HFFc6 (cell line): ENCODE measurements around the gene TMEM141. TPM values are rescaled to one million over a fixed set of nuclear protein-coding genes. Genes with fewer than 3 reads are reported as not detected.
"Not testable (repeated sequence)": the region's sequence is repeated elsewhere in the genome, so short reads cannot be mapped to it uniquely, and the experiment has no call there.

Experiments
- DNase-seq: peaks from one replicate; pipeline ENCODE4 v3.0.0-alpha.2; 2018
- H3K27ac Mint-ChIP-seq: 2 replicates; pipeline ENCODE4 v1.8.0; 2020; ENCODE audit warnings: mild to moderate bottlenecking, mixed read lengths
- H3K27me3 Mint-ChIP-seq: 2 replicates; pipeline ENCODE4 v1.8.0; 2021; ENCODE audit warnings: mild to moderate bottlenecking, moderate library complexity, mixed read lengths; ENCODE audit not compliant: insufficient read depth
- H3K36me3 Mint-ChIP-seq: 2 replicates; pipeline ENCODE4 v1.8.0; 2021; ENCODE audit warnings: low read depth, mixed read lengths
- H3K4me1 Mint-ChIP-seq: 2 replicates; pipeline ENCODE4 v1.8.0; 2020; ENCODE audit warnings: low read depth, mixed read lengths
- H3K4me3 Mint-ChIP-seq: 2 replicates; pipeline ENCODE4 v1.8.0; 2020; ENCODE audit warnings: mild to moderate bottlenecking, moderate library complexity, mixed read lengths
- H3K9me3 Mint-ChIP-seq: 2 replicates; pipeline ENCODE4 v1.8.0; 2020; ENCODE audit warnings: mild to moderate bottlenecking, mixed read lengths
- total RNA-seq, 6 experiments: library from RNA; stranded (reverse); fragmentation: NEBNext Ultra II Directional; extraction: Animal tissue kit (Norgen Biotek cat#: 25700); gene quantifications; 2 replicates in 1 of 6; 3 replicates in 5 of 6; pipeline ENCODE4 v1.2.3, GENCODE V29; 2021
- TF ChIP-seq, protein P1 (sequence below): fragments of 200-600 bp; sonication (generic); IDR thresholded peaks from 2 replicates; pipeline ENCODE4 v1.5.0; 2021; ENCODE audit warnings: antibody characterized with exemption, mild to moderate bottlenecking

Gene TMEM141
- total RNA-seq, 6 experiments from 2014 or later, result 46.1 to 62.2 (median 52.6) TPM

DNA sequence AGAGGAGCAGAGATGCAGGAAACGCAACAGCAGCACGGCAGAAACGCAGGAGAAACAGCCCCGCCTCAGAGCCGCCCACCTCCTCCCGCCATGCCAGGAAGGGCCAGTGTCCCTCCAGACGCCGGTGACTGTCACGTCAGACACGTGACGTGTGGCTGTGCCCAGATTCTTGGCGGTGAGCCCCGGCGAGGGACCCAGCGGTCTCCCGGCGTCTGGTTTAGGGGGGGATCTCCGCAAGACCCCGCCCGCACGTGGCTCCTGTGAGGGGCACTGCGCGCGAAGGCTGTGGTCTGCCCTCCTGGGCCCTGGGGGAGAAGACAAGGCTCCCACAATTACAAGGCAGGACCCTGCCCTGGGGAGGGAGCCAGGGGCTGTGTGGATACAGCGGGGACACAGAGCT, 30.7 kb upstream of the TMEM141 start:
- no peak for DNase-seq
- Mint-ChIP-seq H3K4me3 (no peak overlapping the region), H3K9me3 (peaks cover 17% of the 10 kb centered on the region), H3K27ac (no peak overlapping the region), H3K36me3 (peaks cover 9% of the 10 kb centered on the region), H3K4me1 (0 out of 2 replicates have a peak, but pooled peaks cover 6% of the 10 kb centered on the region), H3K27me3 (peaks cover 4% of the 10 kb centered on the region)
- TF ChIP-seq, protein P1, sequence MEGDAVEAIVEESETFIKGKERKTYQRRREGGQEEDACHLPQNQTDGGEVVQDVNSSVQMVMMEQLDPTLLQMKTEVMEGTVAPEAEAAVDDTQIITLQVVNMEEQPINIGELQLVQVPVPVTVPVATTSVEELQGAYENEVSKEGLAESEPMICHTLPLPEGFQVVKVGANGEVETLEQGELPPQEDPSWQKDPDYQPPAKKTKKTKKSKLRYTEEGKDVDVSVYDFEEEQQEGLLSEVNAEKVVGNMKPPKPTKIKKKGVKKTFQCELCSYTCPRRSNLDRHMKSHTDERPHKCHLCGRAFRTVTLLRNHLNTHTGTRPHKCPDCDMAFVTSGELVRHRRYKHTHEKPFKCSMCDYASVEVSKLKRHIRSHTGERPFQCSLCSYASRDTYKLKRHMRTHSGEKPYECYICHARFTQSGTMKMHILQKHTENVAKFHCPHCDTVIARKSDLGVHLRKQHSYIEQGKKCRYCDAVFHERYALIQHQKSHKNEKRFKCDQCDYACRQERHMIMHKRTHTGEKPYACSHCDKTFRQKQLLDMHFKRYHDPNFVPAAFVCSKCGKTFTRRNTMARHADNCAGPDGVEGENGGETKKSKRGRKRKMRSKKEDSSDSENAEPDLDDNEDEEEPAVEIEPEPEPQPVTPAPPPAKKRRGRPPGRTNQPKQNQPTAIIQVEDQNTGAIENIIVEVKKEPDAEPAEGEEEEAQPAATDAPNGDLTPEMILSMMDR, result no peak

DNA sequence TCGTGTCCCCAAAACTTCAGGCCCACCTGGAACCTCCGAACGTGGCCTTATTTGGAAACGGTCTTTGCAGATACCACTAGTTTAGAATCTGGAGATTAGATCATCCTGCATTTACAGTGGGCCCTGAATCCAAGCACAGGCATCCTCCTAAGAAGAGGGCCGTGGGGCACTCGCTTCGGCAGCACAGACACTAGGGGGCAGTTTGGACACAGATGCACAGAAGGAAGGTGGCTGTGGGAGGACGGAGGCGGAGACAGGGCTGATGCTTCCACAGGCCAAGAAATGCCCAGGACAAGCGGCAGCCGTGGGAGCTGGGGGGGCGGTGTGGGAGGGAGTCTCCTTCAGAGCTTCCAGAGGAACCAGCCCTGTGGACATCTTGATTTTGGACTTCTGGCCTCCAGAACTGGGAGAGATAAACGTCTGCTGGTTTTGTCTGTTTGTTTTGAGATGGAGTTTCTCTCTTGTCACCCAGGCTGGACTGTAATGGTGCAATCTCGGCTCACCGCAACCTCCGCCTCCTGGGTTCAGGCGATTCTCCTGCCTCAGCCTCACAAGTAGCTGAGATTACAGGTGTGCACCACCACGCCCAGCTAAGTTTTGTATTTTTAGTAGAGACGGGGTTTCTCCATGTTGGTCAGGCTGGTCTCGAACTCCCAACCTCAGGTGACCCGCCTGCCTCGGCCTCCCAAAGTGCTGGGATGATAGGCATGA, 30.2 kb upstream of the TMEM141 start:
- TF ChIP-seq, protein P1, result peak; percentile 75
- H3K27ac Mint-ChIP-seq, H3K4me3 Mint-ChIP-seq: not testable (repeated sequence)

DNA sequence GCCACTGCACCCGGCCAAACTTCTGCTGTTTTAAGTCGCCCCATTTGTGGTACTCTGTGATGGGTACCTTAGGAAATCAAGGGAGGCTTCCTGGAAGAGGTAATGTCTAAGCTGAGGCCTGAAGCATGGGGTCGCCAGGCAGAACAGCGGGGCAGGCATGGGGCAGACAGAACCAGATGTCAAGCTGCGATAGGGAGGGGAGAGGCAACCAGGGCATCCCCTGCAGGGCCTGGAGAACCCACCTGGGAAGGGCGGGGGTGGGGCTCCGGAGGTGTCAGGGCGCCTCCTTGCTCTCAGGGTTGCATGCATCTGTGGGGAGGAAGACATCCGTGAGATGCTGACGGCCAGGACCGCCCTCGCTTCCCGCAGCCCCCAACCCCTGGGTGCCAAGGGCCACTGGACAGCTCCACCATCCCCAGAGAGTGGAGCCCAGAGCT, 29.6 kb upstream of the TMEM141 start:
- DNase-seq, result no peak
- Mint-ChIP-seq H3K36me3 (no peaks in the 10 kb centered on the region), H3K27ac (no peak overlapping the region), H3K4me1 (0 out of 2 replicates have a peak, but pooled peaks cover 6% of the 10 kb centered on the region), H3K4me3 (no peak overlapping the region), H3K9me3 (peaks cover 5% of the 10 kb centered on the region; the same call in 1 of the 2 replicates), H3K27me3 (peaks cover 6% of the 10 kb centered on the region)
- TF ChIP-seq, protein P1, result no peak

More for the DNA sequence above, 30.2 kb upstream of the TMEM141 start:
- not testable (repeated sequence) for H3K4me1 Mint-ChIP-seq, H3K36me3 Mint-ChIP-seq, H3K27me3 Mint-ChIP-seq
- peak; percentile 70 for DNase-seq
- H3K9me3 Mint-ChIP-seq, result peaks cover 11% of the 10 kb centered on the region

DNA sequence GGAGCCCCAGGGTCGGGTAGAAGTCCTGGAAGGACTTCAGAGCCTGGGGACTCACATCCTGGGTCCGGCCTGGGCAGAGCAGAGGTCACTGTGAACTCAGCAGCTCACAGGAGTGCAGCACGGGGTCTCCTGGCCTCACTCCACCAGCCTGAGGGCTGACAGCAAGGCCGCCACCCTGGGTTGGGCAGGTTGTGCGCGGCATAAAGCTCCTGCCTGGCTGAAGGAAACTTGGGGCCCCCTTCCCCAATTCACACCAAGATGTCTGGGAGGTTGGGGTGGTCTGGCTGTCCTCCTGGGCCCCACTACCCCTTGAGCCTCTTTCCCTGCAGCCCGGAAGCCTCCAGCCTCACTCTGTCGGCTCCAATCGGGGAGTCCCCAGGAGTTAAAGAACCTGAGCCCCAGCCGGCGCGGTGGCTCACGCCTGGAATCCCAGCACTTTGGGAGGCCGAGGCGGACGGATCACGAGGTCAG, 28.9 kb upstream of the TMEM141 start:
- Mint-ChIP-seq H3K4me3 (no peak overlapping the region), H3K27ac (no peak overlapping the region), H3K27me3 (peaks cover 10% of the 10 kb centered on the region), H3K4me1 (0 out of 2 replicates have a peak, but pooled peaks cover 6% of the 10 kb centered on the region), H3K9me3 (no peaks in the 10 kb centered on the region), H3K36me3 (no peaks in the 10 kb centered on the region)
- no peak for DNase-seq
- TF ChIP-seq, protein P1, result no peak

DNA sequence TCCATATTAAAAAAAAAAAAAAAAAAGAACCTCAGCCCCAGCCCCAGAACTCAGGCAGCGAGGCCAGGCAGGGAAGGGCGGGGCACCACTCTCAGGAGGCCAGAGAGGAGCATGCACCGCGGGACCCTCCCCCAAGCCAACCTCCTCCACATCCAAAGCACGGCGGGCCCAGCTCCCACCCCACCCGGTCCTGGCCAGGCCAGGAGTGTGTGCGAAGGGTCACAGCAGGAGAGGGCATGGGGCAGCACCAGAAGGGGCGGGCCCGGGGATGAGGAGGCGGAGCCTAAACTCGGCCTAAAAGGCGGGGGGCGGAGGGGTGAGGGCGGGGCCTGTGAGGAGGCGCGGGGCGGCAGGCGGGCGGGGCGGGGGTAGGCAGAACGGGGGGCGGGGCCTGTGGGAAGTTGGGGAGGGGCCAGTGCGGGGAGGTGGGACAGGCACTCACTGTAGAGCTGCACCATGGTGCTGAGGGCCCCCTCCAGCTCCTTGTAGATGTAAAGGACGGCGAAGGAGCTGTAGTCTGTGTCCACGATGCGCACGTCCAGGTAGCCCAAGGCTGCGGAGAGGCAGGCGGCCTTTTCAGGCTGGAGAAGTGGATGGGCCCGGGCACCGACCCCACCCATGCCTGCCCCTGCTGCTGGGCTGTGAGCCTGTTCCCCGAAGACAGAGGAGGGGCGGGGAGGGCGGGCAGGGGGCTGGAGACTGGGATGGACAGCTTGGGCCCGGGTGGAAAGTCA, 28.1 kb upstream of the TMEM141 start:
- Mint-ChIP-seq H3K36me3 (no peaks in the 10 kb centered on the region), H3K4me1 (0 out of 2 replicates have a peak, but pooled peaks cover 6% of the 10 kb centered on the region), H3K4me3 (no peak overlapping the region), H3K27ac (no peak overlapping the region), H3K27me3 (peaks cover 9% of the 10 kb centered on the region), H3K9me3 (no peaks in the 10 kb centered on the region)
- DNase-seq, result no peak
- TF ChIP-seq, protein P1, result no peak
